Body of pancreas (tissue), 4 donors: ENCODE data around the gene PKN3. TPM values are rescaled to one million over a fixed set of nuclear protein-coding genes. Genes with fewer than 3 reads are reported as not detected.
"Not testable (repeated sequence)": the region's sequence is repeated elsewhere in the genome, so short reads cannot be mapped to it uniquely, and the experiment has no call there.

Experiments
- ATAC-seq: fragments of 150-250 bp; one replicate; pipeline ENCODE4 v1.9.1; 2016
- DNase-seq, 4 donors: peaks; one replicate each; pipeline ENCODE4 v3.0.0-alpha.2; 2019
- H3K27ac ChIP-seq, 4 donors: fragments of 200-600 bp; sonication (generic); 1 replicate in 3 of 4; 2 replicates in 1 of 4; pipeline versions ENCODE4 v1.5.1 to v1.6.1; 2016 to 2019; ENCODE audit warnings: mild to moderate bottlenecking in 1 of 4, mixed read lengths in 1 of 4, moderate library complexity in 1 of 4
- H3K27me3 ChIP-seq, 2 donors: fragments of 200-600 bp; sonication (generic); one replicate each; pipeline ENCODE4 v1.6.0; 2016; ENCODE audit warnings: mild to moderate bottlenecking in 1 of 2
- H3K36me3 ChIP-seq, 2 donors: fragments of 200-600 bp; sonication (generic); replicated peaks in 1 of 2; 2 replicates each; pipeline ENCODE4 v1.5.1; 2016; ENCODE audit warnings: low read depth in 2 of 2; ENCODE audit not compliant: insufficient read depth in 1 of 2
- H3K4me1 ChIP-seq: fragments of 200-600 bp; sonication (generic); one replicate; pipeline ENCODE4 v1.6.0; 2016
- H3K4me3 ChIP-seq, 2 donors: fragments of 200-600 bp; sonication (generic); 1 replicate in 1 of 2; 2 replicates in 1 of 2; pipeline ENCODE4 v1.5.1; 2016 to 2019
- H3K9me3 ChIP-seq, 3 donors: fragments of 200-600 bp; sonication (generic); 1 replicate in 2 of 3; 2 replicates in 1 of 3; pipeline ENCODE4 v1.5.1; 2016
- POLR2A ChIP-seq, 3 donors: fragments of 450-650 bp; IDR thresholded peaks; one replicate each; pipeline ENCODE4 v1.6.1; 2016; ENCODE audit warnings: antibody characterized with exemption in 3 of 3, mild to moderate bottlenecking in 2 of 3
- WGBS, 2 donors: methylation state at CpG; one replicate each; pipeline ENCODE4 v1.1.5; 2017; 5-methylcytosine and 5-hydroxymethylcytosine counted together
- intact Hi-C: fragments of 100-400 bp; cut with DNase I; formaldehyde crosslinking; loops from one replicate; pipeline ENCODE4 v1.15.1; 2023
- total RNA-seq, 2 donors: library from RNA; depleted of rRNA; stranded (reverse); fragments of >200 nt; gene quantifications; one replicate each; pipeline ENCODE4 v1.1.0, GENCODE V29; 2016
- TF ChIP-seq, protein P1 (sequence below), 7 experiments: fragments of 450-650 bp in 4 of 7; fragments of 200-600 bp in 3 of 7; sonication (generic) in 3 of 7; IDR thresholded peaks; one replicate each; pipeline ENCODE4 v1.5.1; 2016 to 2019; ENCODE audit warnings: antibody characterized with exemption in 7 of 7

The PKN3 gene
- total RNA-seq, 2 donors from 2014 or later = 4.9 to 10.2 TPM

DNA sequence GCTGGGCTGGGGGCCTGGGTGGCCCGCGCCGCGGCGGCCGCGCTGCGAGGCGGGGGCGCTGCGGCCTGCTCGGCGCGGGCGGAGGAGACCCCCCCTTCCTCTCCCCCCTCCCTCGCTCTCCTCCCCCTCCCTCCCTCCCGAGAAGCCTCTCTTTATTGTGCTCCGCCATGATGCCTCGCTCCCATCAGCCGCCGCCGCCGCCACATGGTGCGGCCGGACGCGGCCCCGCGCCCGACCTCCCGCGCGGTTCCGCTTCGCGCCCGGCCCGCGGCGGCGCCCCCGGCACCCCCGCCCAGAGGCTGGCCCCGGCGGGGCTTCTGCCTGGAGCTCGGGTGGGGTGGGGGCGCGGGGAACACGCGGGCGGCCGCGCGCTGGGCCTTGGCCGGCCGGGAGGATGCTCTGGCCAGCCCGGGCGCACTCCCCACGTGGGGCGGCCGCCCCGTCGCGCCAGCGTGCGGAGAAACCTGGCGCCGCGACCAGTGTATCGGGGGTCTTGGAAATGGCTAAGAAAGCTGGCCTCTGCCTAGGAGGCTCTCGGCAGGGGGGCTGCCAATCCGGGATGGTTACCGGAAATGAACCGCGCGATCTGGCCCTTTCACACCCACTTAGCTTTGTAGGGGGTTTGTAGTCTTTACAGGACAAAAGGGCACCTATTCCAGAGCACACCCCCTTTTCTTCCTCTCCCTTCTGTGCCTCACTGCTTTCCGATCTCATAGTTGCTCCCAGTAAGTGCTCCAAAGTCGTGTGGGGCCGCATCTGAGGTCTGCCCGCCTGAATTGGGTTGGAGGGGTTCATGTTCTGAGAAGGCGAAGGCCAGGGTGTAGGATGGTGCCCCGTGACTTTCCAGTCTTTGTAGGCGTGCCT is 12.3 kb upstream of the PKN3 start:
- peak overlapping the region; percentile 48 to 74 for H3K4me3 ChIP-seq
- peaks cover 0 to 12% of the 10 kb centered on the region in 2 donors for H3K36me3 ChIP-seq
- no peaks in the 10 kb centered on the region for H3K9me3 ChIP-seq
- intact Hi-C loops = no loop called here
- peak; percentile 42 to 57 (median 54) for DNase-seq
- ATAC-seq = peak; percentile 6
- H3K27ac ChIP-seq = peak overlapping the region; percentile 49 to 96 (median 84)
- WGBS, 2 donors = 0% methylated on average over 5 to 64 of the region's 83 CpGs
- TF ChIP-seq POLR2A (IDR thresholded peaks at IDR 0.05) = peak in 1 of 3 donors; percentile 18
- TF ChIP-seq, protein P1, sequence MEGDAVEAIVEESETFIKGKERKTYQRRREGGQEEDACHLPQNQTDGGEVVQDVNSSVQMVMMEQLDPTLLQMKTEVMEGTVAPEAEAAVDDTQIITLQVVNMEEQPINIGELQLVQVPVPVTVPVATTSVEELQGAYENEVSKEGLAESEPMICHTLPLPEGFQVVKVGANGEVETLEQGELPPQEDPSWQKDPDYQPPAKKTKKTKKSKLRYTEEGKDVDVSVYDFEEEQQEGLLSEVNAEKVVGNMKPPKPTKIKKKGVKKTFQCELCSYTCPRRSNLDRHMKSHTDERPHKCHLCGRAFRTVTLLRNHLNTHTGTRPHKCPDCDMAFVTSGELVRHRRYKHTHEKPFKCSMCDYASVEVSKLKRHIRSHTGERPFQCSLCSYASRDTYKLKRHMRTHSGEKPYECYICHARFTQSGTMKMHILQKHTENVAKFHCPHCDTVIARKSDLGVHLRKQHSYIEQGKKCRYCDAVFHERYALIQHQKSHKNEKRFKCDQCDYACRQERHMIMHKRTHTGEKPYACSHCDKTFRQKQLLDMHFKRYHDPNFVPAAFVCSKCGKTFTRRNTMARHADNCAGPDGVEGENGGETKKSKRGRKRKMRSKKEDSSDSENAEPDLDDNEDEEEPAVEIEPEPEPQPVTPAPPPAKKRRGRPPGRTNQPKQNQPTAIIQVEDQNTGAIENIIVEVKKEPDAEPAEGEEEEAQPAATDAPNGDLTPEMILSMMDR (IDR thresholded peaks at IDR 0.05) = no peak
- no peaks in the 10 kb centered on the region for H3K27me3 ChIP-seq
- peaks cover 31% of the 10 kb centered on the region for H3K4me1 ChIP-seq

DNA sequence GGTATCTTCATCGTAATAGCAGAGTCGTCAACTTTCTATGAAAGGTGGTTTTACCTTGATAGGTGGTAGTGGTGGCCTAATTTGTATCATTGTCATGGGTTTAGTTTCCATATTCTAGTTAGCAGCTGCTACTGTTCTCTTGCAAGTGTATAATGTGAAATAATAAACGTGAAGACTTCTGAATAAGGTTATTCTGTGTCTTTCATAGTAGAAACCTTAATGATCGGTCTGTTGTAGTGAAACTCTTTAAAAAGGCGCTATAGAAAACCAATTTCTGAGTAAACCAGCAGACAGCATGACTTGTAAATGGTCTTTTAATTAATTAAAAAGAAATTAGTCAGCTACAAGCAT is 11.6 kb upstream of the PKN3 start:
- WGBS, 2 donors = 9 to 15% methylated on average over 5 of the region's 5 CpGs
- peak overlapping the region; percentile 48 to 74 for H3K4me3 ChIP-seq
- no peak for TF ChIP-seq POLR2A (IDR thresholded peaks at IDR 0.05)
- TF ChIP-seq, protein P1 (IDR thresholded peaks at IDR 0.05) = no peak
- H3K27ac ChIP-seq = peak overlapping the region in 3 of 4 donors; percentile 49 to 96 (median 75)
- DNase-seq (no peak), ATAC-seq (no peak)
- no peaks in the 10 kb centered on the region for H3K9me3 ChIP-seq
- H3K4me1 ChIP-seq = peaks cover 25% of the 10 kb centered on the region
- H3K27me3 ChIP-seq = no peaks in the 10 kb centered on the region
- intact Hi-C loops = no loop called here
- H3K36me3 ChIP-seq = peaks cover 0 to 12% of the 10 kb centered on the region in 2 donors

DNA sequence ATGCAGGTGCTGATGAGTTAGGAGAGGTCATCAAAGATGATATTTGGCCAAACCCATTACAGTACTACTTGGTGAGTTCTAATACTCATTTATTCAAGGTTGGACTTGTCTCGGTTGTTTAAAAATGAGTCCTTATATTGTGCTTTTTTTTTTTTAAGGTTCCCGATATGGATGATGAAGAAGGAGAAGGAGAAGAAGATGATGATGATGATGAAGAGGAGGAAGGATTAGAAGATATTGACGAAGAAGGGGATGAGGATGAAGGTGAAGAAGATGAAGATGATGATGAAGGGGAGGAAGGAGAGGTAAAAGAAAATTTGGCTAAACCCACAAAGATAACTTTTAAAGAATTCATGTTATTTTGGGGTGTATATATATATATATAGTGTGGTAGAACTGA is 8.6 kb upstream of the PKN3 start:
- DNase-seq, H3K9me3 ChIP-seq: not testable (repeated sequence)

DNA sequence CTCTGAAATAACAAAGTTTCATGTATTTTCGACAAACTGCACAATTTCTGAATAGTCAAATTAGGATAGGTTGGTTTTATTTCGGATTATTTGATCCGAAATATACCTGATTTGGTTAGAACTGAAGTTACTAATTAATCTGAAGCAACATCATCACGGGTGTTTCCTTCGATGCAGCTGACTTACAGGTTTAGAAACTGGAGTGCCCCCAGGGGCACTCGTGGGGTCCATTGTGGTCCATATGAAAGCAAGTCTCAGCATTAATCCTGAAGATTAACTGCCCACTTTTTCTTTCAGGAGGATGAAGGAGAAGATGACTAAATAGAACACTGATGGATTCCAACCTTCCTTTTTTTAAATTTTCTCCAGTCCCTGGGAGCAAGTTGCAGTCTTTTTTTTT is 8.0 kb upstream of the PKN3 start:
- 69 to 81% methylated on average over 6 of the region's 6 CpGs for WGBS, 2 donors
- intact Hi-C loops = no loop called here
- no peaks in the 10 kb centered on the region for H3K9me3 ChIP-seq
- no peak overlapping the region for H3K27ac ChIP-seq
- H3K27me3 ChIP-seq = no peaks in the 10 kb centered on the region
- no peak for ATAC-seq
- H3K4me1 ChIP-seq = peaks cover 14% of the 10 kb centered on the region
- no peak for TF ChIP-seq POLR2A (IDR thresholded peaks at IDR 0.05)
- TF ChIP-seq, protein P1 (IDR thresholded peaks at IDR 0.05) = no peak
- no peak overlapping the region for H3K4me3 ChIP-seq
- no peak for DNase-seq
- H3K36me3 ChIP-seq = peaks cover 0 to 17% of the 10 kb centered on the region in 2 donors

More for the DNA sequence above, 8.6 kb upstream of the PKN3 start:
- H3K27ac ChIP-seq, H3K27me3 ChIP-seq, H3K4me3 ChIP-seq, ATAC-seq, intact Hi-C loops: not testable (repeated sequence)
- Histone ChIP-seq H3K4me1 (peaks cover 14% of the 10 kb centered on the region), H3K36me3 (peaks cover 0 to 17% of the 10 kb centered on the region in 2 donors)
- 77 to 82% methylated on average over 3 of the region's 3 CpGs for WGBS, 2 donors

DNA sequence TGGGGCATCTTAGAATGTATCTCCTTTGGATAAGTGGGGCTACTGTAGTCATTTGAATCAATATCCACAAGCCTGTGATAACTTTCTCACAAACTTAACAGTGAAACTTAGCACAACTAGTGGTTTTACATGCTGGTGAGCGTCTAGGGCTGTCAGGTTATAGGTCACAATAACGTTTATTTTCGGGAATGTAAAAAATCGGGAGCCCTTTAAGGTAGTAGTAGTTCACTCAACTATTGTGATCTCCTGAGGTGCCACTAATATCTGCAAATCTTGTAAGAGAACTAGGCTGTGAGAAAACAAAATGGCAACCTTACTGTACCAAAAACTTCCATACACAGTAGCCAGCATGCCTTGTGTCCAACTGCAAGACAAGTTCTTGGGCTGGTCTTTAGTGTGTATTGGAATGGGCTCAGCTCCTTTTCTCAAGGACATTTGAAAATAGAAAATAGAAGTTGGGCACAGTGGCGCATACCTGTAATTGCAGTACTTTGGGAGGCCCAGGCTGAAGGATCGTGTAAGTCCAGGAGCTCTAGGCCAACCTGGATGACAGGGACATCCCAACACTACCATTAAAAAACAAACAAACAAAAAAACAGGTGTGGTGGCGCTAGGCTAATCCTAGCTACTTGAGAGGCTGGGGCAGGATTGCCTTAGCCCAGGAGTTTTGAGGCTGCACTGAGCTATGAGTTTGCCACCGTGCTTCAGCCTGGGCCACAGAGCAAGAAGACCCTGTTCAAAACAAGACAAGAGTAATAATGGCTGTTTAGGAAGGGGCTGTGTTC is 5.2 kb upstream of the PKN3 start:
- ATAC-seq (no peak), DNase-seq (no peak)
- Histone ChIP-seq H3K27ac (no peak overlapping the region), H3K4me3 (no peak overlapping the region), H3K9me3 (no peaks in the 10 kb centered on the region), H3K36me3 (peaks cover 0 to 17% of the 10 kb centered on the region in 2 donors), H3K27me3 (no peaks in the 10 kb centered on the region), H3K4me1 (peaks cover 9% of the 10 kb centered on the region)
- TF ChIP-seq POLR2A (IDR thresholded peaks at IDR 0.05) = no peak
- TF ChIP-seq, protein P1 (IDR thresholded peaks at IDR 0.05) = no peak
- intact Hi-C loops = no loop called here
- 75 to 83% methylated on average over 8 of the region's 8 CpGs for WGBS, 2 donors

DNA sequence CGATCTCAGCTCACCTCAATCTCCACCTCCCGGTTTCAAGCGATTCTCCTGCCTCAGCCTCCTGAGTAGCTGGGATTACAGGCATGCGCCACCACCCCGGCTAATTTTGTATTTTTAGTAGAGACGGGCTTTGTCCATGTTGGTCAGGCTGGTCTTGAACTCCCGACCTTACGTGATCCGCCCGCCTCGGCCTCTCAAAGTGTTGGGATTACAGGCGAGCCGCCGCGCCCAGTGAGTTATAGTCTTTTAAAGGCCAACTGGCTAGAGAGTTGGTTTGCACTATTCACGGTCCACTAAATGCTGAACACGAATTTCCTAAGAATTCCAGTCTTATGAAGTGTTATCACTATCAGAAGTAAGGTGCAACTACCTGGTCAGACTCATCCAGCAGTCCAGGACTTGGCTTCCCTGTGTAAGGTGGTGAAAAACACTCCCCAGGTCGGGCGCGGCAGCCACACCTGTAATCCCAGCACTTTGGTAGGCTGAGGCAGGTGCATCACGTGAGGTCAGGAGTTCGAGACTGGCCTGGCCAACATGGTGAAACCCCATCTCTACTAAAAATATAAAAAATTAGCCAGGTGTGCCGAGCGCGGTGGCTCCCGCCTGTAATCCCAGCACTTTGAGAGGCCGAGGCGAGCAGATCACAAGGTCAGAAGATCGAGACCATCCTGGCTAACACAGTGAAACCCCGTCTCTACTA is 3.1 kb upstream of the PKN3 start:
- H3K36me3 ChIP-seq, H3K27ac ChIP-seq, H3K27me3 ChIP-seq, ATAC-seq, H3K9me3 ChIP-seq, H3K4me3 ChIP-seq, intact Hi-C loops: not testable (repeated sequence)
- H3K4me1 ChIP-seq = peaks cover 21% of the 10 kb centered on the region
- peak in 1 of 4 donors; percentile 3 for DNase-seq
- 92 to 95% methylated on average over 30 of the region's 30 CpGs for WGBS, 2 donors
